Hepatocyte (in vitro differentiated cells): Measurements from ENCODE around the gene RBM7. TPM values are rescaled to one million over a fixed set of nuclear protein-coding genes. Genes with fewer than 3 reads are reported as not detected.

Source experiments
- DNase-seq: peaks from one replicate; pipeline ENCODE4 v3.0.0-alpha.2; 2016; ENCODE audit warnings: low spot score
- H2AFZ ChIP-seq: fragments of 200-600 bp; sonication (generic); 2 replicates; pipeline ENCODE4 v1.6.0; 2016; ENCODE audit warnings: antibody characterized with exemption, mild to moderate bottlenecking
- H3K27ac ChIP-seq: fragments of 200-600 bp; sonication (generic); 2 replicates; pipeline ENCODE4 v1.5.1; 2016; ENCODE audit warnings: mild to moderate bottlenecking
- H3K27me3 ChIP-seq: fragments of 200-600 bp; sonication (generic); 2 replicates; pipeline ENCODE4 v1.6.1; 2016
- H3K36me3 ChIP-seq: fragments of 200-600 bp; sonication (generic); replicated peaks from 2 replicates; pipeline ENCODE4 v1.5.1; 2016; ENCODE audit warnings: low read depth; ENCODE audit not compliant: insufficient read depth
- H3K4me1 ChIP-seq: fragments of 200-600 bp; sonication (generic); 2 replicates; pipeline ENCODE4 v1.5.1; 2016; ENCODE audit warnings: mild to moderate bottlenecking, moderate library complexity; ENCODE audit not compliant: insufficient read depth
- H3K4me2 ChIP-seq: fragments of 200-600 bp; sonication (generic); 2 replicates; pipeline ENCODE4 v1.6.0; 2016
- H3K4me3 ChIP-seq: fragments of 200-600 bp; sonication (generic); 2 replicates; pipeline ENCODE4 v1.5.1; 2016; ENCODE audit warnings: mild to moderate bottlenecking
- H3K79me2 ChIP-seq: fragments of 200-600 bp; sonication (generic); 2 replicates; pipeline ENCODE4 v1.6.0; 2017; ENCODE audit warnings: mild to moderate bottlenecking
- H3K9me2 ChIP-seq: fragments of 200-600 bp; sonication (generic); replicated peaks from 2 replicates; pipeline ENCODE4 v1.6.0; 2017; ENCODE audit warnings: mild to moderate bottlenecking; ENCODE audit not compliant: insufficient read depth
- H3K9me3 ChIP-seq: fragments of 200-600 bp; sonication (generic); 2 replicates; pipeline ENCODE4 v1.5.1; 2016; ENCODE audit warnings: low read depth, mild to moderate bottlenecking
- H4K20me1 ChIP-seq: fragments of 200-600 bp; sonication (generic); 2 replicates; pipeline ENCODE4 v1.6.0; 2016; ENCODE audit warnings: mild to moderate bottlenecking; ENCODE audit not compliant: insufficient read depth, poor library complexity, severe bottlenecking
- EZH2 ChIP-seq: fragments of 200-600 bp; sonication (generic); IDR thresholded peaks from 2 replicates; pipeline ENCODE4 v1.6.1; 2016; ENCODE audit warnings: antibody characterized with exemption, mild to moderate bottlenecking, borderline replicate concordance
- EZH2phosphoT487 ChIP-seq: fragments of 200-600 bp; sonication (generic); IDR thresholded peaks from one replicate; pipeline ENCODE4 v1.6.1; 2018; ENCODE audit warnings: antibody characterized with exemption, mild to moderate bottlenecking, low read depth, moderate library complexity; ENCODE audit not compliant: unreplicated experiment, severe bottlenecking
- whole genome bisulfite sequencing: methylation state at CpG from one replicate; pipeline ENCODE4 v1.1.6; 2016; ENCODE audit warnings: low lambda C conversion rate; ENCODE audit errors: missing lambda C conversion rate; 5-methylcytosine and 5-hydroxymethylcytosine counted together
- polyA plus RNA-seq: library from polyadenylated mRNA; unstranded; fragments of >200 nt; fragmentation: Nextera tagmentation; extraction: Ambion mirVana; gene quantifications from 2 replicates; pipeline ENCODE4 v1.2.1, GENCODE V29; 2016
- total RNA-seq: library from RNA; depleted of rRNA; stranded (reverse); fragments of >200 nt; gene quantifications from 2 replicates; pipeline ENCODE4 v1.2.3, GENCODE V29; 2014
- TF ChIP-seq, protein P1 (sequence below): fragments of 200-600 bp; sonication (generic); IDR thresholded peaks from 2 replicates; pipeline ENCODE4 v1.5.1; 2016; ENCODE audit warnings: antibody characterized with exemption, mild to moderate bottlenecking; ENCODE audit not compliant: poor library complexity

The RBM7 gene
- total and polyA plus RNA-seq, 2 experiments from 2014 or later, result 36.2 to 49.2 TPM

DNA sequence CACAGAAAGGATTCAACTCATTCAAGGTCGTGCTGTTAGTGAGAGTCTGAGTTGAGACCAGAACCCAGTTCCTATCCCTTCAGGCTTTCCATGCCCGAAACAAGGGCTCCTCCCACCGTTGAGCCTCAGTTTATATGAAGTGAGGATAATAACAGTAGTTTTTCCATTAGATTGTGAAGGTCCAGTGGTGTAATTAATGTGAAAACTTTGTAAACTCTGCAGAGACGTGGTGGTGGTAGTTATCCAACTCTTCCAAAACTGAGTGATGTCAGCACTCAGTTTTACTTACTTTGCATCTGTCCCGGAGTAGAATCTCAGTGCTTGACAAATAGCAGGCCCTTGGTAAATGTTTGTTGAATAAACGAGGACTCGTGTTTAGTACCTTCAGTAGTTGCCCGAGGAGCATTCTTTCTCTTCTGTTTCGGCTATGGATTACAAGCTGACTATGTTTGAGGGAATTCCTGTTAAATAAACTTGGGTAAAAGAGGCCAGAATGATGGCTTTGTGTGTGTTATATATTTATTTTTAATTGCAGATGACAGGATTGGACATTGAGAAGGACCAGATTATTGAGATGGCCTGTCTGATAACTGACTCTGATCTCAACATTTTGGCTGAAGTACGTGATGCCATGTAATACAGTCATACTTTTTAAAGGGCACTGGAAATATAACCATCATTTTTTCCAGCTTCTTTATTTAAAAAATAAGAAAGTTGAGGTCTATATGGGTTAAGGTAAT is 39.8 kb downstream of the RBM7 start:
- Histone ChIP-seq H3K79me2 (peaks cover 49% of the 10 kb centered on the region), H3K9me3 (no peaks in the 10 kb centered on the region), H3K4me2 (peak overlapping the region; percentile 78), H3K36me3 (no peaks in the 10 kb centered on the region), H3K27me3 (no peaks in the 10 kb centered on the region), H3K4me3 (peak overlapping the region; percentile 53), H3K27ac (peak overlapping the region; percentile 76), H4K20me1 (no peaks in the 10 kb centered on the region), H3K4me1 (peaks cover 20% of the 10 kb centered on the region), H3K9me2 (no peaks in the 10 kb centered on the region), H2AFZ (peak overlapping the region; percentile 59)
- DNase-seq, result peak; percentile 42
- 2% methylated on average over 10 of the region's 10 CpGs for WGBS
- TF ChIP-seq EZH2phosphoT487 (no peak), EZH2 (no peak)
- TF ChIP-seq, protein P1, sequence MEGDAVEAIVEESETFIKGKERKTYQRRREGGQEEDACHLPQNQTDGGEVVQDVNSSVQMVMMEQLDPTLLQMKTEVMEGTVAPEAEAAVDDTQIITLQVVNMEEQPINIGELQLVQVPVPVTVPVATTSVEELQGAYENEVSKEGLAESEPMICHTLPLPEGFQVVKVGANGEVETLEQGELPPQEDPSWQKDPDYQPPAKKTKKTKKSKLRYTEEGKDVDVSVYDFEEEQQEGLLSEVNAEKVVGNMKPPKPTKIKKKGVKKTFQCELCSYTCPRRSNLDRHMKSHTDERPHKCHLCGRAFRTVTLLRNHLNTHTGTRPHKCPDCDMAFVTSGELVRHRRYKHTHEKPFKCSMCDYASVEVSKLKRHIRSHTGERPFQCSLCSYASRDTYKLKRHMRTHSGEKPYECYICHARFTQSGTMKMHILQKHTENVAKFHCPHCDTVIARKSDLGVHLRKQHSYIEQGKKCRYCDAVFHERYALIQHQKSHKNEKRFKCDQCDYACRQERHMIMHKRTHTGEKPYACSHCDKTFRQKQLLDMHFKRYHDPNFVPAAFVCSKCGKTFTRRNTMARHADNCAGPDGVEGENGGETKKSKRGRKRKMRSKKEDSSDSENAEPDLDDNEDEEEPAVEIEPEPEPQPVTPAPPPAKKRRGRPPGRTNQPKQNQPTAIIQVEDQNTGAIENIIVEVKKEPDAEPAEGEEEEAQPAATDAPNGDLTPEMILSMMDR, result no peak

DNA sequence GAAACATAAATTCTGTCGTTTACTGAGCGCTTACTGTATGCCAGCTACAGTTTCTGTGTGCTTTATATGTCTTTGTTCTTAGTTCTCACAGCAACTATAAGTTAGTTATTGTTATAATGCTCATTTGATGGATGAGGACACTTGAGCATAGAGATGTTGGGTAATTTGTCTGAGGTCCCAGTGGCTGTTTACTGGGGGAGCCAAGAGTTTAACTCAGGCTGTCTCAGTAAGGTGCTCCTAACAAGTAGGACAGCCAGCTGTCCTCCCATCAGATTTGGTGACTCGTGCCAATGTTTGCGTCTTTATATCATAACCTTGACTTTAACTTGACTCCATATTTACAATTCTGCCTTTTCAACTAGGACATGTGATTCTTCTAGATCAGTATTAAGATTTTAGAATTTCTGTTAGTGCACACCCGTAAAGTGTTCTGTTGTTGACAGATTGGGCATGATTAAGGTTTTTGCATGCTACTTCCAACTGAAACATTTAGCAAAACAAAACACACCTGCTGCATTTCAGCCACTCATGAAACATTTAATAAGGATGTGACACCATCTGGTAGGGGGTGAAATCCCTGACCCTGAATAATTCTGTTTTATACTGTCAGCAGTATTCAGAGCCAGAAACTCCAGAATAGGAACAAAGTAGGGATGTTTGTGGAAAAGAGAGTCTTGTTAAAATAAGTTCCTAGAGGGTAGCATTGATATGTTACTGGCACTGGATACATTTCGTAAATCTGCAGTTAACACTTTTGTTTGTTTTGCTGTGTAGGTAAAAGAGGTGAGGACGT is 40.7 kb downstream of the RBM7 start:
- Histone ChIP-seq H3K27ac (peak overlapping the region; percentile 76), H3K9me3 (no peaks in the 10 kb centered on the region), H3K36me3 (no peaks in the 10 kb centered on the region), H4K20me1 (no peaks in the 10 kb centered on the region), H3K4me3 (peak overlapping the region; percentile 53), H3K27me3 (no peaks in the 10 kb centered on the region), H3K79me2 (peaks cover 58% of the 10 kb centered on the region), H3K4me1 (peaks cover 20% of the 10 kb centered on the region), H3K4me2 (peak overlapping the region; percentile 78), H3K9me2 (no peaks in the 10 kb centered on the region), H2AFZ (no peak overlapping the region)
- WGBS, result 61% methylated on average over 7 of the region's 7 CpGs
- TF ChIP-seq EZH2phosphoT487 (no peak), EZH2 (no peak)
- TF ChIP-seq, protein P1, result no peak
- no peak for DNase-seq

DNA sequence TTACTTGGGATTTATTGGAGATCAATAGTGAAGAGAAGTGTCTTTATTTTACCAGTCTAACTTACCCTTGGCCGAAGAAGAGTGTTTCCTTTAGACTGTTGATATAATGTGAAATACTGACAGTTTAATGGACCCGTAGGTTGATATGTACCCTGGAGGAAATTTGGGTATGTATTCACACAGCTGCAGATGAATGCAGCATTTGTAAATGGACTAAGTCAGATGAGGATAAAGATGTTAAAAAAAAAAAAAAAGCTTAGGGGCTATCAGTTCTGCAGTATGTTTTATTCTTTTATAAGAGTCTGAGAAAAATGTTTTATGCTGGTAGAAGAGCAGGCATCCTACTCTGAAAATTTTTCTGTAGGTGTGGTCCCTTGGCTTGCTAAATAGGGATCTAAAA is 41.5 kb downstream of the RBM7 start:
- Histone ChIP-seq H3K4me3 (no peak overlapping the region), H3K4me1 (peaks cover 20% of the 10 kb centered on the region), H3K36me3 (no peaks in the 10 kb centered on the region), H3K9me3 (no peaks in the 10 kb centered on the region), H3K79me2 (peaks cover 62% of the 10 kb centered on the region), H4K20me1 (no peaks in the 10 kb centered on the region), H3K27ac (no peak overlapping the region), H3K4me2 (peak overlapping the region; percentile 78), H2AFZ (no peak overlapping the region), H3K27me3 (no peaks in the 10 kb centered on the region), H3K9me2 (no peaks in the 10 kb centered on the region)
- DNase-seq, result no peak
- TF ChIP-seq, protein P1, result no peak
- TF ChIP-seq EZH2 (no peak), EZH2phosphoT487 (no peak)
- 58% methylated on average over 2 of the region's 2 CpGs for WGBS
